ENCODE data around the gene CMPK2. TPM values are rescaled to one million over a fixed set of nuclear protein-coding genes. Genes with fewer than 3 reads are reported as not detected.

Gene CMPK2
- polyA plus RNA-seq, 2 donors, result 0.71 to 0.96 TPM

DNA sequence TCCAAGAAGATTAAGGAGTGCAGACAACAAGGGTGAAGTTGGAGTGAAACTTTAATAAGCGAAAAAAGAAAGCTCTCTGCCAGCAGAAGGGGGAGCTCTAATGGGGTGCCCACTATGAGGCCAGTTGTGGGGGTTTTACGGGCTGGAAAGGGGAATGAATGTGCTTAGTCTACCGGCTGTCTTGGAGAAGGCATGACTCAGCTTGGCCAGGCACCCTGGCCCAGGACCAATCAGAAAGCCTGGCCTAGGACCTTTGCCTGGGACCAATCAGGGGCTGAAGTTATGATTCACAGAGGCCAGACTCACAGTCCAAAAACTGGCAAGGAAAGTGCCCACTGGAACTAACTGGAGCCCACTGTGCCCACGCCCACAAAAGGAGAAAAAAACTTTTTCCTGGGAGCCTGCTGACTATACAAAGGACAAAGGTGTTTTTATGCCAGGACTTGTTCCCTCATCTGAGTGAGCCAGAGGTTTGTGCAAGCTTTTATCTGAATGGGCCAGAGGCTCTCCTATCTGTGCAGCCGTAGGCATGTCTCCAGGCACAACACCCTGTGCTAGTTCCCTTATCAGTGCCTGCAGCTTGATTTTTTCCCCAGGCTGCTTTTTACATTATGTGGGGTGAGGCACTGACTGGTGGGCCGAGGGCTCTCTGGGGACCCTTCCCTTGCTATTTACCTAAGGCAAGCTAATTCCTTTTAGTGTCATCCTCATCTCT is 18.6 kb downstream of the CMPK2 start:
- Histone ChIP-seq H3K4me3 (ENCODE audit: low read depth in 1 of 2, low read length in 2 of 2) (no peak overlapping the region), H3K27ac (ENCODE audit: low read depth in 2 of 2, low read length in 1 of 2) (no peak overlapping the region), H3K27me3 (ENCODE audit: control insufficient read depth in 1 of 2, insufficient read depth in 2 of 2, low read length in 2 of 2) (no peaks in the 10 kb centered on the region), H3K9me3 (ENCODE audit: control insufficient read depth in 2 of 2, insufficient read depth in 1 of 2, low read depth in 1 of 2, low read length in 1 of 2) (peaks cover 13 to 22% of the 10 kb centered on the region in 2 donors), H3K36me3 (ENCODE audit: control insufficient read depth in 2 of 2, insufficient read depth in 2 of 2, low read length in 1 of 2) (peaks cover 0 to 2% of the 10 kb centered on the region in 2 donors), H3K4me1 (ENCODE audit: control insufficient read depth in 2 of 2, insufficient read depth in 2 of 2, low read length in 1 of 2) (no peaks in the 10 kb centered on the region)
- 91 to 92% methylated on average over 6 of the region's 6 CpGs for WGBS, 2 donors

DNA sequence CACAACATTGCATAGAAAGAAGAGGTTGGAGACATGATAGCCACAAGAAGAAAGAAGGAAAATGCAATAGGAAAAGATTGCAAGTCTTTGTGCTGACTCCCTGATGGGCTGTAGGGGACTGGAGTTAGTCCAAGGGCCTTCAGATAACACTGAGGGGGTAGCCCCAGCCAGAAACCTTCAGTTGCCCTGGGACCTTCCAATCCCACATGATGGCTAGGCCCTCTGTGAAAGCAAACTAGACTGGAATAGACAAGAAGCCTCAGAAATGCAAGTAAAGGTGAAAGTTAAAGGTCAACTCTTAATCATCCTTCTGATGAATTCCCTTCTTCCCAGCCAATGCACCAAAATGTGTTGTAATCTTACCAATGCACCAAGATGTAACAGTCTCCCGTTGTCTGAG is 19.2 kb downstream of the CMPK2 start:
- WGBS, 2 donors, result 74 to 77% methylated on average over 1 of the region's 1 CpG
- no peak overlapping the region for H3K4me3 ChIP-seq (ENCODE audit: low read depth in 1 of 2, low read length in 2 of 2)
- H3K27ac ChIP-seq (ENCODE audit: low read depth in 2 of 2, low read length in 1 of 2), result no peak overlapping the region
- H3K27me3 ChIP-seq (ENCODE audit: control insufficient read depth in 1 of 2, insufficient read depth in 2 of 2, low read length in 2 of 2), result no peaks in the 10 kb centered on the region
- H3K9me3 ChIP-seq (ENCODE audit: control insufficient read depth in 2 of 2, insufficient read depth in 1 of 2, low read depth in 1 of 2, low read length in 1 of 2), result peaks cover 13 to 22% of the 10 kb centered on the region in 2 donors
- peaks cover 0 to 2% of the 10 kb centered on the region in 2 donors for H3K36me3 ChIP-seq (ENCODE audit: control insufficient read depth in 2 of 2, insufficient read depth in 2 of 2, low read length in 1 of 2)
- H3K4me1 ChIP-seq (ENCODE audit: control insufficient read depth in 2 of 2, insufficient read depth in 2 of 2, low read length in 1 of 2), result no peaks in the 10 kb centered on the region

DNA sequence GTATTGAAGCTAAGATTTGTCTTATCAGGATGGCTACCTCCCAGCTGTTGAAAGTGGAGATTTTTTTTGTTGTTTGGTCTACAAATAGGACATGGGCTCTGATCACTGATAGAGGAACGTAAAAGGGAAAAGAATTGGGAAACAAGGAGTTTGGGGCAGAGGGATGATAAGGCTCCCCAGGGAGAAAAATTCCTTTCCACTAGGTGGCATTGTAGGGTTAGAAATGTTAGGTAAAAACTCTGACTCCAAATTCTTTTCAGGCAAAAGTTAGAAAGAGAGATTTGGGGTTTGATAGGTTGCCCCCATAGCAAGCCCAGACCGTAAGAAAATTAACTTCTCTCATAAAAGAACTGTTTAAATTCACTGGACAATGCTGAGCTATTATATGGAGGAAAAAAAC is 19.8 kb downstream of the CMPK2 start:
- Histone ChIP-seq H3K4me3 (ENCODE audit: low read depth in 1 of 2, low read length in 2 of 2) (no peak overlapping the region), H3K27ac (ENCODE audit: low read depth in 2 of 2, low read length in 1 of 2) (no peak overlapping the region), H3K9me3 (ENCODE audit: control insufficient read depth in 2 of 2, insufficient read depth in 1 of 2, low read depth in 1 of 2, low read length in 1 of 2) (peaks cover 13 to 17% of the 10 kb centered on the region in 2 donors), H3K36me3 (ENCODE audit: control insufficient read depth in 2 of 2, insufficient read depth in 2 of 2, low read length in 1 of 2) (peaks cover 0 to 2% of the 10 kb centered on the region in 2 donors), H3K27me3 (ENCODE audit: control insufficient read depth in 1 of 2, insufficient read depth in 2 of 2, low read length in 2 of 2) (no peaks in the 10 kb centered on the region), H3K4me1 (ENCODE audit: control insufficient read depth in 2 of 2, insufficient read depth in 2 of 2, low read length in 1 of 2) (no peaks in the 10 kb centered on the region)
- 88 to 92% methylated on average over 2 of the region's 2 CpGs for WGBS, 2 donors

DNA sequence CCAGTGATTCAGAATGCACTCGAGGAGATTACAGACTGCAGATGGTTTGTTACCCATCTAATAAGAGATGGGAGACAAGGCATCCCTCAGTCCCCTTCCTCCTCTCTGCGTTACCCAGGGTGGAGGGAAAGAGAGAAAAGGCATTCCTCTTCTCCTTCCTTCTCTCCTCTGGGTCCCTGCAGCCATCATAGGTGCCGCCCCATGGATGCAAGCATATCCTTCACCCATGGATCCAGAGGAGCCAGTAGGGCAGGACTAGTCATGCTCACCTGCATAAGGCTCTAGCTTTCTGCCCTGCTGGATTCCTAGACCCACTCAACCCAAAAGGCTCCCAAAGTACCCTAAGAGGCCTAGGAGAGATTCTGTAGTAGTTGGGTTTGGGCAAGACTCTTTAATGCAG is 20.4 kb downstream of the CMPK2 start:
- Histone ChIP-seq H3K36me3 (ENCODE audit: control insufficient read depth in 2 of 2, insufficient read depth in 2 of 2, low read length in 1 of 2) (peaks cover 0 to 2% of the 10 kb centered on the region in 2 donors), H3K4me1 (ENCODE audit: control insufficient read depth in 2 of 2, insufficient read depth in 2 of 2, low read length in 1 of 2) (no peaks in the 10 kb centered on the region), H3K9me3 (ENCODE audit: control insufficient read depth in 2 of 2, insufficient read depth in 1 of 2, low read depth in 1 of 2, low read length in 1 of 2) (peaks cover 13 to 17% of the 10 kb centered on the region in 2 donors), H3K27ac (ENCODE audit: low read depth in 2 of 2, low read length in 1 of 2) (no peak overlapping the region), H3K27me3 (ENCODE audit: control insufficient read depth in 1 of 2, insufficient read depth in 2 of 2, low read length in 2 of 2) (no peaks in the 10 kb centered on the region), H3K4me3 (ENCODE audit: low read depth in 1 of 2, low read length in 2 of 2) (no peak overlapping the region)
- 81 to 89% methylated on average over 2 to 3 of the region's 3 CpGs for WGBS, 2 donors

DNA sequence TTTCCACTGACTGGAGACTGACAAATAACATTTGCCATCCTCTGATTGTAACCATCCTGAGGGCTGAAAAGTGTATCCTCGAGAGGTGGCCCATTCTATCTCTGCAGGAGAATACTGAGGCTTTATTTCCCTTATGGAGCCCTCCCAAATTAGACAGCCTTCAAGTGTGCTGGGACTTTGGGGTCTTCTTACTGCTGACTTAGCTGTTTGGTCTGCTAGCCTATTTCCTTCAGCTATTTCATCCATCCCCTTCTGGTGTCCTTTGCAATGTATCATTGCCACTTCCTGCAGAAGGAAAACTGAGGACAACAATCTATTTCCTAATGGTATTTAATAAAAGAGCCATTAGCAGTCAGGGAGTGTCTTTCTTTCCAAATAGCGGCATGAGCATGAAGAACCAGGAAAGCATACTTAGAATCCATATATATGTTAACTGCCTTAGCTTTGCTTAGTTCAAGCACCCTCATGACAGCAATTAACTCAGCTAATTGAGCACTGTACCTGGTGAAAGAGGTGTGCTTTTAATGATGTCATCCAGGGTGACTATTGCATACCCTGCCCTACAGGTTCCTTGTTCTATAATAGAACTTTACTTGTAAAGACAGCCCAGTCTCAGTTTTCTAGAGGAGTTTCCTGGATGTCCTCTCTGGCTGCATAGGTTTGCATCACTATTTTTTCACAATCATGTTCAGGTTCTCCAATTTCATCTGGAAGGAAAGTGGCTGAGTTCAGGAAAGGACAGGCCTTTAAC is 24.0 kb downstream of the CMPK2 start:
- Histone ChIP-seq H3K36me3 (ENCODE audit: control insufficient read depth in 2 of 2, insufficient read depth in 2 of 2, low read length in 1 of 2) (no peaks in the 10 kb centered on the region), H3K27me3 (ENCODE audit: control insufficient read depth in 1 of 2, insufficient read depth in 2 of 2, low read length in 2 of 2) (no peaks in the 10 kb centered on the region), H3K4me3 (ENCODE audit: low read depth in 1 of 2, low read length in 2 of 2) (no peak overlapping the region), H3K9me3 (ENCODE audit: control insufficient read depth in 2 of 2, insufficient read depth in 1 of 2, low read depth in 1 of 2, low read length in 1 of 2) (peaks cover 7 to 9% of the 10 kb centered on the region in 2 donors), H3K27ac (ENCODE audit: low read depth in 2 of 2, low read length in 1 of 2) (no peak overlapping the region), H3K4me1 (ENCODE audit: control insufficient read depth in 2 of 2, insufficient read depth in 2 of 2, low read length in 1 of 2) (no peaks in the 10 kb centered on the region)
- 83 to 85% methylated on average over 2 of the region's 2 CpGs for WGBS, 2 donors

DNA sequence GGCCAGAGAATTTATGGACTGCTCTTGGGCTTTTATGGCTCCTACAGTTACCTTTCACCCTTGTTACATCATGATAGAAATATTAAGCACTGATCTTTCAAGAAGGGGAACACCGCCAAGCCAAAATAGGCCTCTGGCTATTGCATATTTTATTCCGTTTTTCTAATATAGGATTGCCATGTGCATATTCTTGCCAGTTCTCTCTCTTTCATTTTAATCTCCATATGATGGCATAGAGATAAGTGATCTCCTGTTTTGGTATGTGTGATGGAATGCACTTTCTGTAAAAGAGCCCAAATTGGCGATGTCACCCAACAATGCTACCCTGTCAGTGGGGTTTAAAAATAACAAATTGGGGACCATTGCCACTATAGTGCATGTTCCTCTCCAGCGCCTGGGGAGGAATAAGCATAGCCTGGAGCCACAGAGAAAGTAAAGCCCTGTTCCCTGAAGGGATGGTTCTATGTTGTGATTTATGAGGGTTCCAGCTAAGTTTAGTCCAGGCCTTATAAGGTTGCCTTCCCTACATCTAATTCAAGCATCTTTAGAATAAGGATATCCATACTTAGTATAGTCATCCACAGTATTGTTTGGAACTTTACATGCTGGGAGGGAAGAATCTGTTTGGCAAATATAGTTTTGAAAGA is 26.9 kb downstream of the CMPK2 start:
- 81 to 83% methylated on average over 4 of the region's 4 CpGs for WGBS, 2 donors
- H3K36me3 ChIP-seq (ENCODE audit: control insufficient read depth in 2 of 2, insufficient read depth in 2 of 2, low read length in 1 of 2), result no peaks in the 10 kb centered on the region
- no peaks in the 10 kb centered on the region for H3K4me1 ChIP-seq (ENCODE audit: control insufficient read depth in 2 of 2, insufficient read depth in 2 of 2, low read length in 1 of 2)
- H3K27me3 ChIP-seq (ENCODE audit: control insufficient read depth in 1 of 2, insufficient read depth in 2 of 2, low read length in 2 of 2), result no peaks in the 10 kb centered on the region
- no peak overlapping the region for H3K27ac ChIP-seq (ENCODE audit: low read depth in 2 of 2, low read length in 1 of 2)
- H3K9me3 ChIP-seq (ENCODE audit: control insufficient read depth in 2 of 2, insufficient read depth in 1 of 2, low read depth in 1 of 2, low read length in 1 of 2), result peaks cover 0 to 2% of the 10 kb centered on the region in 2 donors
- H3K4me3 ChIP-seq (ENCODE audit: low read depth in 1 of 2, low read length in 2 of 2), result no peak overlapping the region

DNA sequence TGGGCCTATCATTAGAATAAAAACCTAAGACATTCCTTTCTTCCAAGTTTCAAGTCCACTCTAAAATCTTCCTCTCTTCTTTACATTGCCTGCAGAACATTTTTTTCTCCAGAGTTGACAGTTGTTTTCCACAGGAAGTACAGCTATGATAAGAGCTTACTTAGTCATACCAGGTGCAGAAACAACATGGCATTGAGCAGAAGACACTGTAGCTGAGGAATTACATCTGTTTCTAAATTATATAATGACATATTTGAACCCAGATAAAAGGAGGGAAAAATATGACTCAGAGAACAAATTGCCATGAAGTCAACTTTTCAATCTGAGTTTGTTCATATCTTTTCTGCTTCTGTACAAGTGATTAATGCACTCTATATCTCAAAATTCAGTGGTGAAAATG is 30.2 kb downstream of the CMPK2 start:
- Histone ChIP-seq H3K9me3 (ENCODE audit: control insufficient read depth in 2 of 2, insufficient read depth in 1 of 2, low read depth in 1 of 2, low read length in 1 of 2) (no peaks in the 10 kb centered on the region), H3K4me1 (ENCODE audit: control insufficient read depth in 2 of 2, insufficient read depth in 2 of 2, low read length in 1 of 2) (no peaks in the 10 kb centered on the region), H3K4me3 (ENCODE audit: low read depth in 1 of 2, low read length in 2 of 2) (no peak overlapping the region), H3K27me3 (ENCODE audit: control insufficient read depth in 1 of 2, insufficient read depth in 2 of 2, low read length in 2 of 2) (no peaks in the 10 kb centered on the region), H3K36me3 (ENCODE audit: control insufficient read depth in 2 of 2, insufficient read depth in 2 of 2, low read length in 1 of 2) (no peaks in the 10 kb centered on the region), H3K27ac (ENCODE audit: low read depth in 2 of 2, low read length in 1 of 2) (no peak overlapping the region)

DNA sequence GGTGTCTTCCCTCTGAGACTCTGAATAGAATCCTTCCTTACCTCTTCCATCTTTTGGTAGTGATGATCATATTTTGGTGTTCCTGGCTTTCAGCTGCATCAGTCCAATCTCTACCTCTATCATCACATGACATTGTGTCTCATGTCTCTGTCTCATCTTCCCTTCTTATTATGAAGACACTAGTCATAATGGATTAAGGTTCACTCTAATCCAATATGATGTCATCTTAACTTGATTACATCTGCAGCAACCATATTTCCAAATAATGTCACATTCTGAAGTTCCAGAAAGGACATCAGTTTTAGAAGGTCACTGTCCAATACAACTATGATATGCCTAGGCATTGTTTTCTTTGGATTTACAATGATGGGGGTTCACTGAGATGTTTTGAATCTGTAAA is 31.5 kb downstream of the CMPK2 start:
- no peak overlapping the region for H3K27ac ChIP-seq (ENCODE audit: low read depth in 2 of 2, low read length in 1 of 2)
- no peaks in the 10 kb centered on the region for H3K9me3 ChIP-seq (ENCODE audit: control insufficient read depth in 2 of 2, insufficient read depth in 1 of 2, low read depth in 1 of 2, low read length in 1 of 2)
- no peak overlapping the region for H3K4me3 ChIP-seq (ENCODE audit: low read depth in 1 of 2, low read length in 2 of 2)
- no peaks in the 10 kb centered on the region for H3K36me3 ChIP-seq (ENCODE audit: control insufficient read depth in 2 of 2, insufficient read depth in 2 of 2, low read length in 1 of 2)
- H3K27me3 ChIP-seq (ENCODE audit: control insufficient read depth in 1 of 2, insufficient read depth in 2 of 2, low read length in 2 of 2), result no peaks in the 10 kb centered on the region
- H3K4me1 ChIP-seq (ENCODE audit: control insufficient read depth in 2 of 2, insufficient read depth in 2 of 2, low read length in 1 of 2), result no peaks in the 10 kb centered on the region

DNA sequence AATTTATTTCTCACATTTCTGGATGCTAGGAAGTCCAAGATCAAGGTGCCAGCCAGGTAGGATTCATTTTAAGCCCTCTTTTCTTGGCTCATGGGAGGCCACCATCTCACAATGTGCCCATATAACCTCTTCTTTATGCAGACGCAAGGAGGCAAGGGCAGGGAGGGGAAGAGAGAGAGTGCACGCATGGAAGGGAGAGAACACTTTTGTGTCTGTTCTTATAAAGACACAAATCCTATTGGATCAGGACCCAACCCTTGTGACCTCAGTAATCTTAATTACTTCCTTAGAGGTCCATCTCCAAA is 32.5 kb downstream of the CMPK2 start:
- 96% methylated on average over 2 of the region's 2 CpGs for WGBS, 2 donors
- no peaks in the 10 kb centered on the region for H3K9me3 ChIP-seq (ENCODE audit: control insufficient read depth in 2 of 2, insufficient read depth in 1 of 2, low read depth in 1 of 2, low read length in 1 of 2)
- H3K36me3 ChIP-seq (ENCODE audit: control insufficient read depth in 2 of 2, insufficient read depth in 2 of 2, low read length in 1 of 2), result no peaks in the 10 kb centered on the region
- H3K4me3 ChIP-seq (ENCODE audit: low read depth in 1 of 2, low read length in 2 of 2), result no peak overlapping the region
- H3K27me3 ChIP-seq (ENCODE audit: control insufficient read depth in 1 of 2, insufficient read depth in 2 of 2, low read length in 2 of 2), result no peaks in the 10 kb centered on the region
- no peaks in the 10 kb centered on the region for H3K4me1 ChIP-seq (ENCODE audit: control insufficient read depth in 2 of 2, insufficient read depth in 2 of 2, low read length in 1 of 2)
- H3K27ac ChIP-seq (ENCODE audit: low read depth in 2 of 2, low read length in 1 of 2), result no peak overlapping the region

Data from esophagus (tissue), 2 donors.